ENCODE data around the gene PHF8. TPM values are rescaled to one million over a fixed set of nuclear protein-coding genes. Genes with fewer than 3 reads are reported as not detected.

The PHF8 gene
- polyA plus RNA-seq, 1 donor, result 20.5 TPM

- Histone ChIP-seq H3K27me3 (ENCODE audit: control insufficient read depth, insufficient read depth, low read length) (no peaks in the 10 kb centered on the region), H3K9me3 (ENCODE audit: control insufficient read depth, low read depth, low read length) (no peaks in the 10 kb centered on the region), H3K4me3 (ENCODE audit: low read length) (no peak overlapping the region), H3K27ac (ENCODE audit: low read length) (no peak overlapping the region), H3K4me1 (ENCODE audit: control insufficient read depth, insufficient read depth, low read length) (no peaks in the 10 kb centered on the region), H3K36me3 (ENCODE audit: control insufficient read depth, insufficient read depth, low read length) (peaks cover 36% of the 10 kb centered on the region)
- no CpG with 5 or more reads among the region's 10 CpGs for WGBS (ENCODE audit: insufficient coverage, low lambda C conversion rate)
- DNase-seq, result no peak
Measured at GRCh38 chrX:54029529-54030143, 14.6 kb downstream of the PHF8 start.

GRCh38 chrX:54024350-54024749, 19.9 kb downstream of the PHF8 start:
- WGBS (ENCODE audit: insufficient coverage, low lambda C conversion rate), result no CpG with 5 or more reads among the region's 5 CpGs
- Histone ChIP-seq H3K9me3 (ENCODE audit: control insufficient read depth, low read depth, low read length) (no peaks in the 10 kb centered on the region), H3K36me3 (ENCODE audit: control insufficient read depth, insufficient read depth, low read length) (peaks cover 33% of the 10 kb centered on the region), H3K4me1 (ENCODE audit: control insufficient read depth, insufficient read depth, low read length) (no peaks in the 10 kb centered on the region), H3K27ac (ENCODE audit: low read length) (no peak overlapping the region), H3K27me3 (ENCODE audit: control insufficient read depth, insufficient read depth, low read length) (no peaks in the 10 kb centered on the region), H3K4me3 (ENCODE audit: low read length) (no peak overlapping the region)
- DNase-seq, result no peak

GRCh38 chrX:54012830-54013500, 31.3 kb downstream of the PHF8 start:
- H3K4me3 ChIP-seq (ENCODE audit: low read length), result no peak overlapping the region
- DNase-seq, result no peak
- no peak overlapping the region for H3K27ac ChIP-seq (ENCODE audit: low read length)
- H3K27me3 ChIP-seq (ENCODE audit: control insufficient read depth, insufficient read depth, low read length), result no peaks in the 10 kb centered on the region
- H3K4me1 ChIP-seq (ENCODE audit: control insufficient read depth, insufficient read depth, low read length), result no peaks in the 10 kb centered on the region
- whole genome bisulfite sequencing (ENCODE audit: insufficient coverage, low lambda C conversion rate), result no CpG with 5 or more reads among the region's 1 CpG
- no peaks in the 10 kb centered on the region for H3K9me3 ChIP-seq (ENCODE audit: control insufficient read depth, low read depth, low read length)
- H3K36me3 ChIP-seq (ENCODE audit: control insufficient read depth, insufficient read depth, low read length), result peaks cover 28% of the 10 kb centered on the region

GRCh38 chrX:54007682-54008081, 36.6 kb downstream of the PHF8 start:
- no peaks in the 10 kb centered on the region for H3K27me3 ChIP-seq (ENCODE audit: control insufficient read depth, insufficient read depth, low read length)
- WGBS (ENCODE audit: insufficient coverage, low lambda C conversion rate), result 100% methylated on average over 1 of the region's 4 CpGs
- H3K4me3 ChIP-seq (ENCODE audit: low read length), result no peak overlapping the region
- peaks cover 12% of the 10 kb centered on the region for H3K36me3 ChIP-seq (ENCODE audit: control insufficient read depth, insufficient read depth, low read length)
- no peak for DNase-seq
- H3K9me3 ChIP-seq (ENCODE audit: control insufficient read depth, low read depth, low read length), result no peaks in the 10 kb centered on the region
- no peak overlapping the region for H3K27ac ChIP-seq (ENCODE audit: low read length)
- no peaks in the 10 kb centered on the region for H3K4me1 ChIP-seq (ENCODE audit: control insufficient read depth, insufficient read depth, low read length)

GRCh38 chrX:53997724-53998123, 46.5 kb downstream of the PHF8 start:
- H3K4me3 ChIP-seq (ENCODE audit: low read length), result no peak overlapping the region
- WGBS (ENCODE audit: insufficient coverage, low lambda C conversion rate), result no CpG with 5 or more reads among the region's 2 CpGs
- H3K9me3 ChIP-seq (ENCODE audit: control insufficient read depth, low read depth, low read length), result no peaks in the 10 kb centered on the region
- peaks cover 41% of the 10 kb centered on the region for H3K36me3 ChIP-seq (ENCODE audit: control insufficient read depth, insufficient read depth, low read length)
- H3K27me3 ChIP-seq (ENCODE audit: control insufficient read depth, insufficient read depth, low read length), result no peaks in the 10 kb centered on the region
- peak; percentile 16 to 57 for DNase-seq
- no peaks in the 10 kb centered on the region for H3K4me1 ChIP-seq (ENCODE audit: control insufficient read depth, insufficient read depth, low read length)
- H3K27ac ChIP-seq (ENCODE audit: low read length), result no peak overlapping the region

- no peaks in the 10 kb centered on the region for H3K27me3 ChIP-seq (ENCODE audit: control insufficient read depth, insufficient read depth, low read length)
- no peak for DNase-seq
- no CpG with 5 or more reads among the region's 4 CpGs for WGBS (ENCODE audit: insufficient coverage, low lambda C conversion rate)
- peaks cover 21% of the 10 kb centered on the region for H3K36me3 ChIP-seq (ENCODE audit: control insufficient read depth, insufficient read depth, low read length)
- no peak overlapping the region for H3K4me3 ChIP-seq (ENCODE audit: low read length)
- no peaks in the 10 kb centered on the region for H3K4me1 ChIP-seq (ENCODE audit: control insufficient read depth, insufficient read depth, low read length)
- no peaks in the 10 kb centered on the region for H3K9me3 ChIP-seq (ENCODE audit: control insufficient read depth, low read depth, low read length)
- no peak overlapping the region for H3K27ac ChIP-seq (ENCODE audit: low read length)
Measured at GRCh38 chrX:53992589-53992988, 51.7 kb downstream of the PHF8 start.

GRCh38 chrX:53990171-53990570, 54.1 kb downstream of the PHF8 start:
- no CpG with 5 or more reads among the region's 2 CpGs for WGBS (ENCODE audit: insufficient coverage, low lambda C conversion rate)

GRCh38 chrX:53984895-53985294, 59.4 kb downstream of the PHF8 start:
- H3K4me3 ChIP-seq (ENCODE audit: low read length), result no peak overlapping the region
- H3K9me3 ChIP-seq (ENCODE audit: control insufficient read depth, low read depth, low read length), result no peaks in the 10 kb centered on the region
- whole genome bisulfite sequencing (ENCODE audit: insufficient coverage, low lambda C conversion rate), result no CpG with 5 or more reads among the region's 12 CpGs
- H3K36me3 ChIP-seq (ENCODE audit: control insufficient read depth, insufficient read depth, low read length), result peaks cover 25% of the 10 kb centered on the region
- no peak overlapping the region for H3K27ac ChIP-seq (ENCODE audit: low read length)
- no peaks in the 10 kb centered on the region for H3K27me3 ChIP-seq (ENCODE audit: control insufficient read depth, insufficient read depth, low read length)
- DNase-seq, result no peak
- H3K4me1 ChIP-seq (ENCODE audit: control insufficient read depth, insufficient read depth, low read length), result no peaks in the 10 kb centered on the region

More at GRCh38 chrX:53990171-53990570, 54.1 kb downstream of the PHF8 start:
- Histone ChIP-seq H3K27me3 (ENCODE audit: control insufficient read depth, insufficient read depth, low read length) (no peaks in the 10 kb centered on the region), H3K36me3 (ENCODE audit: control insufficient read depth, insufficient read depth, low read length) (peaks cover 30% of the 10 kb centered on the region), H3K9me3 (ENCODE audit: control insufficient read depth, low read depth, low read length) (no peaks in the 10 kb centered on the region), H3K4me3 (ENCODE audit: low read length) (no peak overlapping the region), H3K4me1 (ENCODE audit: control insufficient read depth, insufficient read depth, low read length) (no peaks in the 10 kb centered on the region), H3K27ac (ENCODE audit: low read length) (no peak overlapping the region)
- DNase-seq, result no peak

- no peak overlapping the region for H3K4me3 ChIP-seq (ENCODE audit: low read length)
- H3K27ac ChIP-seq (ENCODE audit: low read length), result no peak overlapping the region
- no peak for DNase-seq
- H3K4me1 ChIP-seq (ENCODE audit: control insufficient read depth, insufficient read depth, low read length), result no peaks in the 10 kb centered on the region
- no peaks in the 10 kb centered on the region for H3K9me3 ChIP-seq (ENCODE audit: control insufficient read depth, low read depth, low read length)
- no CpG with 5 or more reads among the region's 6 CpGs for WGBS (ENCODE audit: insufficient coverage, low lambda C conversion rate)
- peaks cover 3% of the 10 kb centered on the region for H3K36me3 ChIP-seq (ENCODE audit: control insufficient read depth, insufficient read depth, low read length)
- no peaks in the 10 kb centered on the region for H3K27me3 ChIP-seq (ENCODE audit: control insufficient read depth, insufficient read depth, low read length)
Measured at GRCh38 chrX:53974529-53974928, 69.7 kb downstream of the PHF8 start.

- no peak for DNase-seq
- H3K4me1 ChIP-seq (ENCODE audit: control insufficient read depth, insufficient read depth, low read length), result no peaks in the 10 kb centered on the region
- no peak overlapping the region for H3K4me3 ChIP-seq (ENCODE audit: low read length)
- WGBS (ENCODE audit: insufficient coverage, low lambda C conversion rate), result no CpG with 5 or more reads among the region's 3 CpGs
- H3K9me3 ChIP-seq (ENCODE audit: control insufficient read depth, low read depth, low read length), result peaks cover 3% of the 10 kb centered on the region
- H3K27ac ChIP-seq (ENCODE audit: low read length), result no peak overlapping the region
- peaks cover under 1% of the 10 kb centered on the region for H3K36me3 ChIP-seq (ENCODE audit: control insufficient read depth, insufficient read depth, low read length)
- no peaks in the 10 kb centered on the region for H3K27me3 ChIP-seq (ENCODE audit: control insufficient read depth, insufficient read depth, low read length)
Measured at GRCh38 chrX:53969540-53969939, 74.7 kb downstream of the PHF8 start.
